ENCODE measurements around the gene SHMT2.

Gene SHMT2

GRCh38 chr12:57241402-57242310 is 12.1 kb downstream of the SHMT2 start:
- DNase-seq: no peak

DNA sequence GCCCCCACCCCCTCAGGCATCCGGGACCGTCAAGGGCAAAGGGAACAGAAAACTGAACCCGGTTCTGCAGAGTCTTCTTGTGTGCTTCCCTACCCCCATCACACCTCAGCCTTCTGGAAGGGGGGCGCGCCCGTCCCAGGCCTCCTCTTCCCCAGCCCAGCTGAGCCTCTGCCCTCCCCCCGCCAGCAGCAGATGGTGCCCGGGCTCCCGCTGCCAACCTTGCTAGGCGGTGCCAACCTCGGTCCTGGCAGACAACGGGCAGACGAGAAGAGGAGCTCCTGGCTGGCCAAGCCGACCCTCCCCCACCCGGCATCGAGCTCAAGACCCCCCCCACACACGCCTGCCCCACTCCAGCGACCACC is 12.8 kb downstream of the SHMT2 start:
- DNase-seq: no peak

GRCh38 chr12:57242691-57243454 is 13.4 kb downstream of the SHMT2 start:
- DNase-seq: peak; percentile 72

DNA sequence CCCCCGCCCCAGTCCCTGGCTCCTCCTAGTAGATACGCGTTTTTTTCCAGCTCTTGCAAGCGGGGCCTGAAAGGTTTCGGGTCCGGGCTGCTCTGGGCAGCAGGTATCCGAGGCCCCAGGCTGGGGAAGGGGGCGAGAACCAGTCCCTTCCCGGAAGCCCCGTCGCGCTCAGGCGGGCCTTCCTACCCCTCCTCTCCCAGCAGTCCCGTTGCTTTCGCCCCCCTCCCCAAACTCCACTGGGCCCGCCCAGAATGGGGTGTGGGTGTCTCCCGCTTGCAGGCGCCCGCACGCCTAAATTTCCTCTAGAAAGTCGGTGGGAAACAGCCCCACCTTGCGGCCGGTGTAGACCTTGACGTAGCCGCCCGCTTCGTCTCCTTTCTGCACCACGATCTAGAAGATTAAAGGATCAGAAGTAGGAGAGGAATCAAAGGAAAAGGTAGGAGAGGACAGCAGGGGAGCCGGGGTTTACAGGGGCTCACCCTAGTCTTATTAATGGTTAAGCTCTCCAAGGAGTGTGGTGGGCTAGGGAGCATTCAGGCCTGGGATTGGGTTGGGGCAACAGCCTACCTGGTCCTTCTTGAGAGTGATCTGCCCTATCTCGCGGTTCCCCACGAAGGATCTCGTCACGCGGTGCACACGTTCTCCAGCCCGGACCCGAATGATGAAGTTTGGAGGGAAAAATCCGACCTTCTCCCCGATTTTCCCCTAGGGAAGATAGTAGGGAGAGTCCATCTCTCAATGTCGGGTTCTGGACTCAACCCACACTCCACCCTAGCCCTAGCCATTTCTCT is 14.2 kb downstream of the SHMT2 start:
- peak; percentile 79 for DNase-seq

GRCh38 chr12:57244312-57244696 is 14.8 kb downstream of the SHMT2 start:
- DNase-seq: no peak

DNA sequence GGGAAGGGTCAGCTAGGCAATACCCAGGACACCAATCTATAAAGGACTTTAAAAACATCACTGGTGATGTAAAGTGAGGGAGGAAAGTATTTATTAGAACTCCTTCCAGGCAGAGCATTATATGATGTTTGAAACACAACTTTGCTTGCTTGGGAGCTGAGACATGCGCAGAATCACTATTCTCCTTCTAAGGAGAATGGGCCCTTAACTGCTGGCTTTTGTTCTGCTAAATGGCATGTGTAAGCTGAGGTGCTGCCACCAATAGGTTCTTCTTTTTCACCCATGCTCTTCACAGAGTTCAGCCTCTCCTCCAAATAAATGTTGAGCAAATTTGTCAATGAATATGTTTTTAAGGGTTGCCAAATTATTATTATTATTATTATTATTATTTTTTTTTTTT is 17.5 kb downstream of the SHMT2 start:
- DNase-seq: no peak

DNA sequence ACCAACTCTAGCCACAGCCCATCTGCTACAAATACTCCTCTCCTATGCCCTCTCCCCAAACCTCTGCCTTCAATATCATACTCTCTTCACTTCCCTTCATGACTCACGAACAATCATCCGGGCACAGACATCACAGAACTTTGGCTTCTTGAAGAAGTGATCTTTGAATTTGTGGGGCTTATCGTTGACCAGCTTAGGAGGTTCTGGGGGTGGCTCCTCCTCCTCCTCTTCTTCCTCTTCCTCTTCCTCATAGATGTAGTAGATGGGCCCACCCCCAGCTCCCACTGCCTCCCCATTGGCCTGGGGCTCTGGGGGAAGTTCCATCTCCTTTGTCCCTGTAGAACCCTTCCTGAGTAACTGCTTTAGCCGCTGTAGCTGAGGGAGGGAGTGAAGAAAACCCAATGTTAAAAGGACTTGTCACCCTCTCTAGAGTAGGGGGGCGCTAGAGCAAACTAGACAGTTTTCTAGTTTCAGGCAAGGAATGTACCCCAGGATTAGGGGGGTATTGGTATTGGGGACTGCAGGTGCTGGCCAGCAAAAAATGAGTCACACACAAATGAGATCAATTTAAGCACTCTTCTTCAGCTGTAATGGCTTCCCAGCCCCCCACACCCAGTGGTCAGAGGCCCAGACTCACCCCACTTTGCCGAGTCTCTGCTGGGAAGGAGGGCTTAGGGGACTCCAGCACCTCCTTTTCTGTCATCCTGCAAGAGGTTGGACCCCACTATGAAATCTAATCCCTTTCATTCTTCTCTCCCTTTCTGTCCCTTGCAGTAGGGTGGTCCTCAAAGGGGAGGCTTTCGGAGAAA is 19.6 kb downstream of the SHMT2 start:
- no peak for DNase-seq

DNA sequence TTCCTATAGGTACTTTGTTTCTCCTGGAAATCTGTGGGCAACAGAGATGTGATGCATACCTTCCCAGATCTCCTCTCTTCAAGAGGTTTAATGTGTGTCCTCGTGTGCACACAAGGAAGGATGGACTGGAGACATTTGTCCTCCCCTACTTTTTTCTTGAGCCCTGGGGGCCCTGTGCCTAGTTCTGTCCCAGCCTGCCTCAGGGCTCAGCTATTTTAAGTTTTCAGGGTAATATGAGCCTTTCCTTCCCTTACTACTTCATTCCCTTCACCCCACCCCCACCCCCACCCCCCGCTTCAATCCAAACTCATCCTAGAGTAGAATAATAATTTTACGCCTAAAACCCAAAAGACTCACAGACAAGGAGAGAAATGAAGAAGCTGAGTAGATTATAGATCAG is 21.0 kb downstream of the SHMT2 start:
- DNase-seq: no peak

GRCh38 chr12:57250956-57251355 is 21.4 kb downstream of the SHMT2 start, which contains the start of gene STAC3:
TSS of gene STAC3 (minus strand) at chr12:57251187. CDS start at chr12:57249636, 1,551 bp downstream.
- DNase-seq: no peak

DNA sequence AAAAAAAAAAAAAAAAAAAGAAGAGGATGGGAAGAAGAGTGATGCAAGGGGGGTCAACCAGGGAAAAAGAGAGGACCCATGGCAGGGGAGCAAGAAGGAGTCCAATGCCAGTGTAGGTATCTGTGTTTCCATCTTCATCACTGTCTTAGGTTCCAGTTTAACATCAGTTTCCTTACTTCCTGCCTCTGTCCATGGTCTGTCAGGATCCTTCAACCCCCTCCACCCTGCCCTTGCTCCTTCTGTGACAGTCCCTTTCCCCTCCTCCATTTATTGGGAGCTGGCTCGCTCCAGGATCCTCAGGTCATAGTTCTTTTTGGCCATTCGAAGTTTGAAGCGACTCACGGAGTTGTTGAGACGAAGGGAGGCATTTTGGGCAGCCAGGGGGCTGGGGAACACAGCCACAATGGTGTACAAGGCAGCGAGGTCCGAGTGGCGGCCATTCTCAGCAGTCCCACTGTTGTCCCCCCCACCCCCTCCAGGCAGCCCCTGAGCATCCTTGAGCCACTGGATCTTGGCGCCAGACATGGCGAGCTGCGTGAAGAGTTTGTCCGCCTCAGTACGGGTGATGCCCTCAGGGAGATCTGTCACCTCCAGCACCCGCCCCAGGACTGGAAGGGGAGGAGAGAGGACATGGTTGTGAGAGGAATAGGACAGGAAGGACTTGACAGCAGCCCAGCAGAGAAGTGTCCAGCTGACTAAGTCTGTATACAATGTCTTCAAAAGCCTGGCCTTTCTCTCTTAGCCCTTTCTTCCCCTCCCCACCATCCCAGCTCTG is 25.2 kb downstream of the SHMT2 start:
- no peak for DNase-seq

GRCh38 chr12:57255916-57256315 is 26.4 kb downstream of the SHMT2 start:
- DNase-seq: no peak

DNA sequence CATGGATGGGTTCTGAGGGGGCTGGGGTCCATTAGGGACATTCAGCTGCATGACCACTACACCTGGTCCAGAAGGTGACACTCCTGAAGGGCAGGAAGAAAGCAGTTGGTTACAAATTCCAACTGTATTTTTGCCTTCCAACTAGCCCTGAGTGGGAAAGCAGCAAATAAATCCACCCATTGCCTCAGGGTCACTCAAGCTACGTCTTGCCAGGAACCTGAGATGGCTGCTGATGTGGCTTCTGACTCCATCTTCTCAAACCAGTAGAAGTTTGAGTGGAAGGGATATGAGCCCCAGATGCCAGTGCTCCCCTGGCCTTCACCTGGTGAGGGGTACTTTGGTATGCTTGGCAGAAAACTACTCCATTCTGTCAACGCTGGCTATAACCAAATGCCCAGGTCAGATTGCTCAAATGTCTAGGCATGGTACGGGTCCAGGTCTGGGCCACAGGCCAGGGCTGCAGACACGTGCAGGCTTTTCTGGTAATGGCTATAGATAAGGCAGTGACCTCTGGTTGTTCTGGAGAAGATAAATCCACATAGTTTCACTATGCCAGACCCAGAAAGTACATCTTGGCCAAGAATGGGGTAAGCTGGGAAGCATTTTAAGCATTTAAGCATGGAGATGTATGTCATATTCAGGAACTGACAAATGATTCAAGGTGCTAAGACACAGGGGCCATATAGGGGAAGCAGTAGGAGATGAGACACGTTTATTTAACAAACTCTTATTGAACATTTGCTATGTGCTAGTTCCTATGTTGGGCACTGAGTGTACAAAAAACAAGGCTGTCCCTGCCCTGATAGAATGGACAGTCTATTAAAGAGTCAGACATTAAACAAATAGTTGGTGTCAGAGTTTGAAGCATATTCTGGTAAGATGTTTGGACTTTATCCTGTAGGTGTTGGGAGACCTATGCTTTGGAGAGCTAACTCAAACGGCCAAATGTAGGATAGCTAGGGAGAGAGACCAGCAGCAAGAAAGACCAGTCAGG is 29.8 kb downstream of the SHMT2 start:
- no peak for DNase-seq

GRCh38 chr12:57260366-57260765 is 30.9 kb downstream of the SHMT2 start:
- no peak for DNase-seq

- no peak for DNase-seq
These were observed 31.9 kb downstream of the SHMT2 start for GRCh38 chr12:57261428-57261865.

DNA sequence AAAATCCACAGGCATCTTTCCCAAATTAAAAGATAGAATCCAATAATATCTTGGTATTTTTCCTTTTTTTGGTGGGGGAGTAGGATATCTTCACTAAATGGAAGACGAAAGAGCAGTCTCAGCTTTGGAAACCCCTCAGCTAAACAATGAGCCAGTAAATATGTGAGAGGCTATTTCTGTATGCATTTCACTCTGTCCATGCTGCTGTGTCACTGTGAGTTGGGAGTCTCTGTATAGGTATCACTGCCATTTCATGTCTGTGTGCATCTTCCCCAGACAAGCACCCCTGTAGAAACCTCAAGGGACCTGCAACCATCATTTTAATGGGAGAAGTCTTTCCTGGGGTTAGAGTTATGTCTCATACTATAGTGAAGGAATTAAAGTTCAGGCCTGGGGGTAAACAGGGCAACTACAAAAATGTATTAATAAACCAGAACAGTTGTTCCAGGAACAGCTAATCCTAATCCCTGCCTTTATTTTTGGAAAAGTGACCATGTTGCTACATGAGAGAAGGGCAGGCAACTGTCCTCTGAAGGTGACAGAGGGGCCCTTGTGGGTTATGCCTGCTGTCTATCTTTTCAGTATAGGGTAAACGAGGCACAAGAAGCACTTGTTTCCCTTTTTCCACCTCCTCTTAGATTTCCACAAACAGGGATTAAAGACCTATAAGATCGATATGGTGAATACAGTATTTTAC is 32.8 kb downstream of the SHMT2 start:
- no peak for DNase-seq

DNA sequence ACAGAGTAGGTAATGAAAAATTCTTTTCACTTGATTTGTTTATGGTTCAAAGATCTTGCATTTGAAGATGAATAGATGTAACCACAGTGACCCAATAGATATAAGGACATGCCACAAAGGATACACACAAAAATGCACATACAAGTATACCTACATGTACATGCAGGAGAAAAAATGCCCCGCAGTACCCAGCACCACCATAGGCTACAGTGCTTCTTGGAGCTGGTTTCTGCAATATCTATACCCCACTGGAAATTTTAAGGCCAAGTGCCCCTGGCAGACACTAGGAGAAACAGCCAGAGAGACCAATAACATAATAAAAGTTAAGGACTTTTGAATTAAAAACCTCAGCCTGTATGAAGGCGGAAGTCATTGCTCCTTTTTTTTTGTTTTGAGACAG is 33.6 kb downstream of the SHMT2 start:
- no peak for DNase-seq

GRCh38 chr12:57266681-57267080 is 37.2 kb downstream of the SHMT2 start:
- DNase-seq: no peak

- no peak for DNase-seq
These were observed 38.8 kb downstream of the SHMT2 start for GRCh38 chr12:57268264-57268663.

DNA sequence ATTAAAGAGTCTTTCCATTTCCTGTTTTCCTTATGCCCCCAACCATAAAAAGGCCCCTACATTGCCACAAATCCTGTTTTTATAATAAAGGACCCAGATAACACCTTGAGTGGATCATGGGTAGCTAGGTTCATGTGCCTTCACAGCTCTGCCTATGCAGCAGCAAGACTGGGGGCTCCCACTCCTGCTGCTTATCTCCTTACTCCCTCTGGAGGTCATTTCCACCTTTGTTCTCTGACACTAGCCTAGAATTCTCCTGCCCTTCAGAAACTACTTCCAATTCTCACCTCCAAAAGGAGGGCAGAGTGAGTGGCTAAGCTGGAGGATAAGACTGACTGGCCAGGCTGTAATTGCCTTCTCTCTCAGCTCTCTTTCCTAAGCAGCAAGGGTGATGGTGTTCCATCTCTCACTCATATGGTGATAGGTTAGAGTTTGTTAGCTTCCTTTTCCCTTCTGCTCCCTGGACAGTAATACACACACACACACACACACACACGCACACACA is 41.5 kb downstream of the SHMT2 start:
- no peak for DNase-seq
